Panc1 (cell line): ENCODE data around the gene GRIFIN. TPM values are rescaled to one million over a fixed set of nuclear protein-coding genes. Genes with fewer than 3 reads are reported as not detected.
A peak's percentile ranks its signal among the peaks of the same experiment; 100 is the strongest.

Experiments used
- ATAC-seq: fragments of 200-7000 bp; cut with Tn5 transposase; 2 replicates; pipeline ENCODE4 v1.9.1; 2020; ENCODE audit warnings: mild to moderate bottlenecking, moderate library complexity
- BruUV-seq: library from RNA; stranded (reverse); fragments of 400-500 nt; replicated peaks from 2 replicates; lab custom pipeline; 2021; lab: Mats Ljungman, UMichigan
- CTCF ChIA-PET: fragments of 300-600 bp; sonication (Branson Sonifier 250); formaldehyde crosslinking; loops from one replicate; lab custom pipeline; 2022; ENCODE audit warnings: antibody characterized with exemption; lab: Charles Lee
- POLR2A ChIA-PET: fragments of 300-600 bp; sonication (Branson Sonifier 250); formaldehyde crosslinking; loops from one replicate; lab custom pipeline; 2022; ENCODE audit warnings: antibody characterized with exemption; lab: Charles Lee
- DNase-seq: peaks from one replicate; pipeline ENCODE4 v3.0.0-alpha.2; 2010; ENCODE audit warnings: low read depth, low spot score
- H3K27ac ChIP-seq: 2 replicates; pipeline ENCODE4 v1.5.1; 2011; ENCODE audit warnings: mild to moderate bottlenecking, low read length, inconsistent platforms
- H3K27me3 ChIP-seq: fragments of 200-500 bp; sonication (Bioruptor generic); 2 replicates; pipeline ENCODE4 v1.6.0; 2014; ENCODE audit warnings: low read length, inconsistent platforms; ENCODE audit not compliant: control insufficient read depth, insufficient read depth
- H3K36me3 ChIP-seq: fragments of 200-500 bp; sonication (Bioruptor generic); 2 replicates; pipeline ENCODE4 v1.5.1; 2014; ENCODE audit warnings: inconsistent platforms, mild to moderate bottlenecking, low read length, moderate library complexity; ENCODE audit not compliant: control insufficient read depth, insufficient read depth
- H3K4me1 ChIP-seq: 2 replicates; pipeline ENCODE4 v1.5.1; 2011; ENCODE audit warnings: inconsistent platforms, mild to moderate bottlenecking, low read length, moderate library complexity; ENCODE audit not compliant: control insufficient read depth, insufficient read depth
- H3K4me3 ChIP-seq, 2 experiments: 2 replicates each; pipeline ENCODE4 v1.5.1; 2011 to 2012; ENCODE audit warnings: low read depth in 2 of 2, low read length in 2 of 2, mild to moderate bottlenecking in 2 of 2, inconsistent platforms in 1 of 2, moderate library complexity in 1 of 2
- H3K9me3 ChIP-seq: fragments of 200-500 bp; sonication (Bioruptor generic); 2 replicates; pipeline ENCODE4 v1.5.1; 2014; ENCODE audit warnings: low read depth, mild to moderate bottlenecking, inconsistent platforms, low read length, moderate library complexity; ENCODE audit not compliant: control insufficient read depth, insufficient read depth
- CTCF ChIP-seq: fragments of 450-650 bp; IDR thresholded peaks from 2 replicates; pipeline ENCODE4 v1.5.1; 2017; ENCODE audit warnings: mild to moderate bottlenecking
- POLR2AphosphoS5 ChIP-seq: IDR thresholded peaks from 2 replicates; pipeline ENCODE4 v1.6.1; 2012; ENCODE audit warnings: mild to moderate bottlenecking, low read depth, low read length, moderate library complexity
- REST ChIP-seq, 2 experiments: IDR thresholded peaks; 2 replicates each; pipeline ENCODE4 v1.6.1; 2011 to 2012; ENCODE audit warnings: low read depth in 2 of 2, control low read depth in 1 of 2, low read length in 1 of 2, mild to moderate bottlenecking in 1 of 2, moderate library complexity in 1 of 2; ENCODE audit not compliant: insufficient read depth in 1 of 2
- SIN3A ChIP-seq: IDR thresholded peaks from 2 replicates; pipeline ENCODE4 v1.6.1; 2012; ENCODE audit warnings: low read depth, mild to moderate bottlenecking, low read length, moderate library complexity, borderline replicate concordance; ENCODE audit not compliant: insufficient read depth
- TCF7L2 ChIP-seq: IDR thresholded peaks from 2 replicates; pipeline ENCODE4 v1.6.1; 2011; ENCODE audit warnings: mild to moderate bottlenecking, low read depth, low read length, inconsistent platforms
- in situ Hi-C: cut with HindIII; loops from 2 replicates; pipeline ENCODE4 v1.10.0; 2016; ENCODE audit warnings: low sequenced_read_pairs, low pct_unique_long_range_greater_than_20kb
- intact Hi-C: fragments of 100-400 bp; cut with micrococcal nuclease; formaldehyde crosslinking; loops from one replicate; pipeline ENCODE4 v1.10.0; 2022; ENCODE audit not compliant: unreplicated experiment
- total RNA-seq: library from RNA; stranded (reverse); gene quantifications from one replicate; pipeline ENCODE4 v1.2.1, GENCODE V29; 2021; ENCODE audit not compliant: unreplicated experiment

GRIFIN gene
- total RNA-seq, 1 experiment from 2014 or later = not detected

- TF ChIP-seq POLR2AphosphoS5 (no peak), SIN3A (no peak), CTCF (no peak), TCF7L2 (no peak), REST (IDR thresholded peaks at IDR 0.05; ENCODE audit: insufficient read depth in 1 of 2, low read depth in 2 of 2, low read length in 1 of 2) (no peak)
- no TSS peak for BruUV-seq
- Histone ChIP-seq H3K36me3 (no peaks in the 10 kb centered on the region), H3K9me3 (no peaks in the 10 kb centered on the region), H3K27ac (peak overlapping the region; percentile 48; the same call in 1 of the 2 replicates), H3K4me1 (peaks cover 53% of the 10 kb centered on the region), H3K27me3 (no peaks in the 10 kb centered on the region), H3K4me3 (no peak overlapping the region)
- POLR2A ChIA-PET = interaction anchor here (0.6 kb wide), 1 partner anchor 171 kb away, joined by 3 read pairs; no protein-coding TSS in a partner anchor
- in situ Hi-C loops (no loop called here), intact Hi-C loops (no loop called here)
- no peak for ATAC-seq
- CTCF ChIA-PET = interaction anchor here (0.6 kb wide), 1 partner anchor 785 kb away, joined by 3 read pairs; no protein-coding TSS in a partner anchor
- no peak for DNase-seq
Observed at GRCh38 chr7:2515424-2516193, 39.4 kb upstream of the GRIFIN start.

GRCh38 chr7:2514473-2515423 lies 38.5 kb upstream of the GRIFIN start:
- ChIA-PET POLR2A (no interaction called here), CTCF (no interaction called here)
- H3K27me3 ChIP-seq = no peaks in the 10 kb centered on the region
- no peak for ATAC-seq
- no TSS peak for BruUV-seq
- no peak overlapping the region for H3K4me3 ChIP-seq
- no peaks in the 10 kb centered on the region for H3K9me3 ChIP-seq
- no peak for DNase-seq
- peaks cover 56% of the 10 kb centered on the region for H3K4me1 ChIP-seq
- TF ChIP-seq POLR2AphosphoS5 (no peak), SIN3A (no peak), REST (IDR thresholded peaks at IDR 0.05; ENCODE audit: insufficient read depth in 1 of 2, low read depth in 2 of 2, low read length in 1 of 2) (no peak), TCF7L2 (no peak), CTCF (no peak)
- no peak overlapping the region for H3K27ac ChIP-seq
- in situ Hi-C loops (no loop called here), intact Hi-C loops (no loop called here)
- H3K36me3 ChIP-seq = no peaks in the 10 kb centered on the region
